ENCODE measurements around the gene AUNIP. TPM values are rescaled to one million over a fixed set of nuclear protein-coding genes. Genes with fewer than 3 reads are reported as not detected.
A peak's percentile ranks its signal among the peaks of the same experiment; 100 is the strongest.

AUNIP gene
- total RNA-seq, 1 experiment from 2014 or later: 8.7 TPM

DNA sequence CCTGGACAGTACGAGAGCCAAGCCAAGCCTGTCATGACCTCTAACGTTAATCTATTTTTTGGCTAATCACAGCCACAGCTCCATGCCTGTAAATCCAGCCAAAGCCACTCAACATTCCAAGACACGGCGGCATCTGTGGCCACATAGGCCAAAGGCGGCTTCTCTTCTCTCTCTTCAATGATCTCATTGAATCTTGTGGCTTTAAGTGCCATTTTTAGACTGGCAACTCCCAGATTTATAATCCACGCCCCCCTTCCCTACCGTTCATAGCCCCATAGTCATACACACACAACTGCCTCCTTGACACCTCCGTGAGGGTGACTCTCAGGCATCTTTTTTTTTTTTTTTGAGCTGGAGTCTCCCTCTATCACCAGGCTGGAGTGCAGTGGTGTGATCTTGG lies 64.9 kb downstream of the AUNIP start:
- peak; percentile 95 for DNase-seq (ENCODE audit: low read depth)

DNA sequence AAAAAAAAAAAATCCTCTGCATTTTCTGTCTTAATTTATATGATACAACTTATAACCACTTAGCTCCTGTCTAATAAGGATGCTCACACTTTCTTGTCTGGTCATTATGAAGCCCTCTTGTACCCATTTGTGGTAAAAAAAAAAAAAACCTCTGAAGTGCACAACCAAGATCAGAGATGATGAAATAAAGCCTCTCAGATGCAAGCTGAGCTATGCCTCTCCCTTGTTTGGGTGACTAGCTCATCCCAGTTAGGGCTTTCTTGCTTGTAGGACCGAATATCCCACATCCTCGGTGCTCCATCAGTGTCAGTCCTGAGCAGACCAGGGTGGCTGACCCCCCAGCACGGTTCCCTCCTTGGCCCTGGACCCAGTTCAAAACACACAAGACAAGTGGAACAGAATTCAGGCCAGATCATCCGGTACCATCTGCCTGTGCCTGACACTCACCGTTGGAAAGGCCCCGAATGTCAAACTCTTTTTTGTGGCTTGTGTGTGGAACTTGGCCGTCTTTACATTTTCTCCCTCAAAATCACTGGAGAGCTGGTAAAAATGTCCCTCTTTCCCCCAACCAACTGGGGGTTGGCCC lies 65.6 kb downstream of the AUNIP start:
- DNase-seq (ENCODE audit: low read depth): peak; percentile 70

GRCh38 chr1:25792115-25792514 lies 67.1 kb downstream of the AUNIP start:
- DNase-seq (ENCODE audit: low read depth): no peak

DNA sequence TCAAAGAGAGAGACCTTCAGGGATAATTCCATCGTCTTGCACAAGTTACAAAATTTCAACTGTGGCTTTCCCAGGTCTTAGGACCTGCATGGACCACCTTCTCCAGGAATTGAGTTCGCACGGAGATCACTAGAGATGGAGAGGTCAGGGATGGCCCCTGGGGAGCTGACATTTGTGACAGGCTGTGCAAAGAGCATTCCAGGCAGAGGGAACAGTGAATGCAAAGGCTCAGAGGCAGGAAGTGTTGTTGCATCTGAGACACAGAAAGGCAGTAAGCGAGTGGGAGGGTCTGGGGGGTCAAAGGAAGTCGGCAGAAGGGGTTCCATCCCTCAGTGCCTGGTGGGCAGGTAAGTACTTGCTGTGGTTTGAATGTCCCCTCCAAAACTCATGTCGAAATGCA lies 68.8 kb downstream of the AUNIP start:
- no peak for DNase-seq (ENCODE audit: low read depth)

DNA sequence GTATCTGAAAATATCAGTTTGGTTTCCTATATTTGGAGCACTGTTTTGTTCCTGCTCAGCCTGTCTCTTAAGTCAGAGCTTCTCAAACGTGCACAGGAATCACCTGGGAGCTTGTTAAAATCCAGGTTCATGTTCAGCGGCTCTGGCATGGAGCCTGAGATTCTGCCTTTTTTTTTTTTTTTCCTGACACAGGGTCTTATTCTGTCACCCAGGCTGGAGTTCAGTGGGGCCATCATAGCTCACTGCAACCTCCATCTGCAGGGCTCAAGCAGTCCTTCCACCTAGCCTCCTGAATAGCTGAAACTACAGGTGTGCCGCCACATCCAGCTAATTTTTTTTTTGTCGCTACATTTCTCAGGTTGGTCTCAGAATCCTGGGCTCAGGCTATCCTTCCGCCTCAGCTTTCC lies 71.5 kb downstream of the AUNIP start:
- no peak for DNase-seq (ENCODE audit: low read depth)

GRCh38 chr1:25786887-25787759 lies 72.1 kb downstream of the AUNIP start:
- DNase-seq (ENCODE audit: low read depth): peak; percentile 88

- DNase-seq (ENCODE audit: low read depth): no peak
Measured at GRCh38 chr1:25785333-25786067, 73.8 kb downstream of the AUNIP start.

DNA sequence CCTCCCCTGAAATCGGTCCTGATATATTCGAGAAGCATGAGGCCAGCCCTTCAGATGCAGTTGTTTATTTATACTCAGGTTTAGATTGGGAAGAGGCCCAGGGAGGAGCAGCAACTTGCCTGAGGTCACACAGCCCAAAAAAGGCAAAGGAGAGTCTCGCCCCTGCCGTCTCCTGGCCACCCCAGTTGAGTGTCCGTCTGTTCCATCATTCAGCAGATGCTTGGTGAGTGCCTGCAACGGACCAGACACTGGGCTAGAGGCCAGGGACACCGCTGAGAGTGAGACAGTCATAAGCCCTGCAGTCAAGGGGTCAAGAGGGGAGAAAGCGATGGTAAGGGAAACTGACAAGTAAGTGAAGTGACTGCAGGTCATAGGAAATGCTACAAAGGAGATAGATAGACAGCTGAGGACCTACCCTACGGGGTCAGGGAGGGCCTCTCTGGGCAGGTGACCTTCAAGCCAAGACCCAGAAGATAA lies 74.6 kb downstream of the AUNIP start:
- peak; percentile 93 for DNase-seq (ENCODE audit: low read depth)

Other genes with a start within 250 kb of the AUNIP start
- 1.6 and 2.8 TPM in 2 replicates for gene MAN1C1, start 242.7 kb downstream of the AUNIP start, total RNA-seq (2014; rRNA removed; shearing (Covaris generic))
- 41.3 and 43.5 TPM in 2 replicates for gene SELENON, start 59.3 kb downstream of the AUNIP start, total RNA-seq (2014; rRNA removed; shearing (Covaris generic))
- gene MTFR1L, start 39.5 kb downstream of the AUNIP start, total RNA-seq (2014; rRNA removed; shearing (Covaris generic)): 54.4 and 56.4 TPM in 2 replicates
- 3.2 and 5.0 TPM in 2 replicates for gene PAQR7, start 16.3 kb upstream of the AUNIP start, total RNA-seq (2014; rRNA removed; shearing (Covaris generic))
- 341 and 495 TPM in 2 replicates for gene STMN1, start 47.0 kb upstream of the AUNIP start, total RNA-seq (2014; rRNA removed; shearing (Covaris generic))
- 8.4 and 10.2 TPM in 2 replicates for gene PAFAH2, start 138.6 kb upstream of the AUNIP start, total RNA-seq (2014; rRNA removed; shearing (Covaris generic))
- gene EXTL1, start 162.3 kb upstream of the AUNIP start, total RNA-seq (2014; rRNA removed; shearing (Covaris generic)): 2.2 and 4.1 TPM in 2 replicates
- not detected in 2 replicates for gene SLC30A2, start 186.7 kb upstream of the AUNIP start, total RNA-seq (2014; rRNA removed; shearing (Covaris generic))
- gene TRIM63, start 208.2 kb upstream of the AUNIP start, total RNA-seq (2014; rRNA removed; shearing (Covaris generic)): 0.12 TPM in 1 of 2 replicates, not detected in the other

All from RPMI7951 (cell line).